Neural progenitor cell (in vitro differentiated cells): ENCODE results near the gene MITF.

Experiments
- CTCF ChIP-seq: fragments of 200-600 bp; sonication (generic); IDR thresholded peaks from 2 replicates; pipeline ENCODE4 v1.5.1; 2017; ENCODE audit warnings: antibody characterized with exemption, mild to moderate bottlenecking
- EZH2 ChIP-seq: fragments of 200-600 bp; sonication (generic); IDR thresholded peaks from 2 replicates; pipeline ENCODE4 v1.6.1; 2017; ENCODE audit warnings: antibody characterized with exemption, mild to moderate bottlenecking, moderate library complexity
- EZH2phosphoT487 ChIP-seq: fragments of 200-600 bp; sonication (generic); IDR thresholded peaks from 2 replicates; pipeline ENCODE4 v1.6.1; 2017; ENCODE audit warnings: antibody characterized with exemption

GRCh38 chr3:69803681-69804270 is 64.5 kb downstream of the MITF start:
- TF ChIP-seq CTCF (no peak), EZH2phosphoT487 (no peak), EZH2 (no peak)
